Right cardiac atrium (tissue), 5 donors: ENCODE measurements around the gene REPIN1. TPM values are rescaled to one million over a fixed set of nuclear protein-coding genes. Genes with fewer than 3 reads are reported as not detected.

ENCODE experiments used
- ATAC-seq, 2 donors: fragments of 200-7000 bp; cut with Tn5 transposase; one replicate each; pipeline versions ENCODE4 v1.8.0 to v1.9.1; 2020; ENCODE audit warnings: moderate library complexity in 2 of 2, mild to moderate bottlenecking in 1 of 2
- DNase-seq, 3 donors: peaks; one replicate each; pipeline ENCODE4 v3.0.0-alpha.2; 2020
- H3K27ac ChIP-seq: one replicate; pipeline ENCODE4 v1.5.1; 2013; ENCODE audit warnings: mild to moderate bottlenecking, low read length, control low read depth, moderate library complexity
- H3K27me3 ChIP-seq: one replicate; pipeline ENCODE4 v1.6.1; 2013; ENCODE audit not compliant: control insufficient read depth, insufficient read depth
- H3K4me1 ChIP-seq: one replicate; pipeline ENCODE4 v1.6.1; 2013; ENCODE audit warnings: low read length; ENCODE audit not compliant: control insufficient read depth, insufficient read depth
- H3K4me3 ChIP-seq: one replicate; pipeline ENCODE4 v1.5.1; 2013; ENCODE audit warnings: low read length, control low read depth
- H3K9me3 ChIP-seq: one replicate; pipeline ENCODE4 v1.6.1; 2013; ENCODE audit warnings: low read length; ENCODE audit not compliant: control insufficient read depth
- WGBS: extraction: QIAGEN DNeasy Blood & Tissue Kit; methylation state at CpG from one replicate; pipeline ENCODE4 v1.1.7; 2013; 5-methylcytosine and 5-hydroxymethylcytosine counted together
- intact Hi-C, 4 donors: fragments of 100-400 bp; cut with DNase I; formaldehyde crosslinking; loops; one replicate each; pipeline versions ENCODE4 v1.11.0 to v1.14.0; 2022 to 2023
- polyA plus RNA-seq: library from polyadenylated mRNA; stranded (reverse); fragments of 200-250 nt; gene quantifications from one replicate; pipeline ENCODE4 v1.2.3, GENCODE V29; 2013
- total RNA-seq, 4 donors: library from RNA; stranded (reverse); fragmentation: NEBNext Ultra II Directional; extraction: Animal tissue kit (Norgen Biotek cat#: 25700); gene quantifications; one replicate each; pipeline ENCODE4 v1.2.1, GENCODE V29; 2021
- donor health status: healthy with polysubstance abuse.
- donor health status: DM: no; HTN: yes; CAD: no.
- donor health status: DM: no; HTN: no; CAD: no.
- donor health status: DM: no; HTN: yes; CAD: no; lungs with severe emphysema.
- donor health status: DM: yes; HTN: yes; CAD: no.

Gene REPIN1
- total and polyA plus RNA-seq, 5 donors: 70.6 to 116 (median 107) TPM

DNA sequence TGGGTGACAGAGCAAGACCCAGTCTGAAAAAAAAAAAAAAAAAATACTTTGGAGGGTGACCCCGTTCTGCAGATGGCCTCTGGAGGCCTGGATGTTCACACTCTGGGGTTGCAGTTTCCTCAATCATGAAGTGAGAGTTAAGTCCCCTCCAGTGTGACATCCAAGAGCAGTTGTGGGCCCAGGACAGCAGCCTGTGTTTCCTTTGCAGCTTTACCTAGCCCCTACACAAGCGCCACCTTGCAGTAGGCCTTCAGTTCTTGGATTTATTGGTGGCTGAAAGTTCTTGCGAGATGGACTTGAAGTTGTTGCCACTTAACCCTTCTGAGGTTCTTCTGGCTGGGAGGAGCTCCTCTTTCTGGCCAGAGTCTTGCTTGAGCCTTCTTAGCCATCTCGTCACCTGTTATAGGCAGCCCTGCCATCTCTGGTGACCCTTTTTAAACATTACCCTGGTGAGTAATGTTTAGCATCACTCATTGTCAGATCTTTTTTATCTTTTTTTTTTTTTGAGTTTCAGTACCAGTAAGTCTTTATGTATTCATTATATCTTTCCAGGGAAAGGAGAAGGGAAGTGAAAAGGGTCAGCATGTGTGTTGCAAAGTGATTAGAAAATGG, 41.9 kb upstream of the REPIN1 start:
- ATAC-seq (no peak), DNase-seq (no peak)
- Histone ChIP-seq H3K27ac (no peak overlapping the region), H3K4me3 (no peak overlapping the region), H3K27me3 (no peaks in the 10 kb centered on the region), H3K4me1 (peaks cover 2% of the 10 kb centered on the region), H3K9me3 (no peaks in the 10 kb centered on the region)
- 90% methylated on average over 4 of the region's 4 CpGs for WGBS
- intact Hi-C loops: no loop called here

- 96% methylated on average over 3 of the region's 3 CpGs for WGBS
- ATAC-seq (no peak), DNase-seq (no peak)
- H3K4me3 ChIP-seq: no peak overlapping the region
- no peak overlapping the region for H3K27ac ChIP-seq
- H3K4me1 ChIP-seq: peaks cover 2% of the 10 kb centered on the region
- H3K27me3 ChIP-seq: no peaks in the 10 kb centered on the region
- no peaks in the 10 kb centered on the region for H3K9me3 ChIP-seq
- intact Hi-C loops: no loop called here
Observed at GRCh38 chr7:150327308-150327707, 41.3 kb upstream of the REPIN1 start.

DNA sequence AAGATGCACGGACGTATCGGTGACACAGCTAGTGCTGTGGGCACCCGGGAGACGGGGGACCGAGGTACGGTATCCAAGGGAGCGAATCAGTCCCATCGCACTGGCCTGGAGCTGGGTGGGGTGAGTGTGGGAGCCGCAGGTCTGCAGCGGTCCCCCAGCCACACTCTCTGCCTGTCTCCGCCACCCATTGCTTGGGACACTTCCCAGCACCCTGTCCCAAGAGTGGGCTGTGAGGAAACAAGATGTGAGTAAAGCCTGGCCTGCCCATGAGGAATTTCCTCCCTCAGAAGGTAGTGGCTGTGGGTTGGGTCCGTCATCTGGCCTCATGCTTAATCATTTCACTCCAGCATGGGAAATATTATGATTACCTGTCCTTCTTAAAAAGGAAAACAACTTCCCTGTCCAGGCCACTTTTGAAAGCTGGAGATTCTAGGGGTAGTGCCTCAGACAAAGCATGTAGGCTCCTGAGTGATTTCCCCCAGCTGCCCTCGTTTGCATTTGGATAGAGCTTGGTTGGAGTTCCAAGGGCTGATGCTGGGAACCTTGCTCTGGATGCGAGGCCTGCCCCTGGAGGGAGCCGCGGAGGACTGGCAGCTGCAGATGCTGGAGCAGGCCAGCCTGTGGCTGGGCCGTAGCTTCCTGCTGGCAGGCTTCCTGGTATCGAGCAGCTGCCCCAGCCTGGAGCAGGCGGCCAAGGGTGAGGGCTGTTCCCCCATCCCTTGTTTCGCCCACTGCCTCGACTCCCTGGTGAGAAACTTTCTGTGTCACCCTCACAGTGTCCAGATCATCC, 39.1 kb upstream of the REPIN1 start:
- DNase-seq (peak; percentile 46 to 76 (median 75)), ATAC-seq (peak; percentile 36 to 44)
- intact Hi-C loops: no loop called here
- H3K27ac ChIP-seq: no peak overlapping the region
- no peak overlapping the region for H3K4me3 ChIP-seq
- H3K9me3 ChIP-seq: no peaks in the 10 kb centered on the region
- H3K27me3 ChIP-seq: no peaks in the 10 kb centered on the region
- 80% methylated on average over 22 of the region's 22 CpGs for WGBS
- H3K4me1 ChIP-seq: no peaks in the 10 kb centered on the region

- Histone ChIP-seq H3K9me3 (no peaks in the 10 kb centered on the region), H3K27ac (no peak overlapping the region), H3K4me1 (no peaks in the 10 kb centered on the region), H3K27me3 (no peaks in the 10 kb centered on the region), H3K4me3 (no peak overlapping the region)
- no peak for DNase-seq
- intact Hi-C loops: no loop called here
- WGBS: 93% methylated on average over 19 of the region's 19 CpGs
- ATAC-seq: no peak
Observed at GRCh38 chr7:150330211-150330885, 38.3 kb upstream of the REPIN1 start.

DNA sequence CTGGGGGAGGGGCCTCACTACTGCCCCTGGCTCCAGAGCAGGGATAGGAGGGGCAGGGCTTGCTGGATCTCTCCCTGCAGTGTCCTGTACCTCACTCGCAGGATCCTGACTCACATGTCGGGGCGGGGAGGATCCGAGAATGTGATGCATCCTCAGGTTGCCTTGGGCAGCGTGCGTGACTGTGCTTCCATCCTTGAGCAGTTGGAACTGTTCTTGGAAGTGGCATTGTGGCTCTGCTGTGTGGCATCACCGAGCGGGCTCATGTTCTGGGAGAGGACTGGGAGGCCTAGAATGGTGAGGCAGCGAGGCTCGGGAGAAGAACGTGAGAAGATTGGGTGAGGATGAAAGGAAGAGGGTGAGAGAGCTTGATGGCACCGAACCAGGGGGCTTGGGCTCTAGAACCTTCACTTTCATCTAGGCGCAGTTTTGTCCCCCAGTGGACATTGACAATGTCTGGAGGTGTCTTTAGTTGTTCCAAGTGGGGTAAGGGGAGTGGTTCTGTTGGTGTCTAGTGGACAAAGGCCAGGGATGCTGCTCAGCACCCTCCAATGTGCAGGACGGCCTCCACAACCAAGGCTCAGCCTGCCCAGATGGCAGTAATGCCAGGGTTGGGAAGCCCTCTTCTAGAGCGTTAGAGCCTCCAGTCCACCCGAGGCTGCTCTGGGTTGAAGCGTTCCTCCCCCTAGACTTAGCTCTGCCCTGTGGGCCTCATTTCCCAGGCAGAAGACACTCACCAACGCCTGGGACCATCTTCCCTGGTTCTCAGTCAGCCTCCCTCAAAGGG, 35.6 kb upstream of the REPIN1 start:
- WGBS: 95% methylated on average over 18 of the region's 18 CpGs
- H3K27me3 ChIP-seq: no peaks in the 10 kb centered on the region
- H3K27ac ChIP-seq: no peak overlapping the region
- DNase-seq: no peak
- intact Hi-C loops: no loop called here
- no peak overlapping the region for H3K4me3 ChIP-seq
- peaks cover 4% of the 10 kb centered on the region for H3K4me1 ChIP-seq
- ATAC-seq: no peak
- H3K9me3 ChIP-seq: no peaks in the 10 kb centered on the region

- intact Hi-C loops: no loop called here
- Histone ChIP-seq H3K4me1 (peaks cover 4% of the 10 kb centered on the region), H3K27me3 (no peaks in the 10 kb centered on the region), H3K9me3 (no peaks in the 10 kb centered on the region), H3K27ac (no peak overlapping the region), H3K4me3 (no peak overlapping the region)
- no peak for ATAC-seq
- no peak for DNase-seq
- 94% methylated on average over 10 of the region's 10 CpGs for WGBS
Observed at GRCh38 chr7:150333659-150334058, 35.0 kb upstream of the REPIN1 start.

- intact Hi-C loops: no loop called here
- DNase-seq (no peak), ATAC-seq (no peak)
- Histone ChIP-seq H3K9me3 (no peaks in the 10 kb centered on the region), H3K27ac (no peak overlapping the region), H3K4me1 (peaks cover 4% of the 10 kb centered on the region), H3K27me3 (no peaks in the 10 kb centered on the region), H3K4me3 (no peak overlapping the region)
- 87% methylated on average over 8 of the region's 8 CpGs for WGBS
Observed at GRCh38 chr7:150334108-150334507, 34.5 kb upstream of the REPIN1 start.

DNA sequence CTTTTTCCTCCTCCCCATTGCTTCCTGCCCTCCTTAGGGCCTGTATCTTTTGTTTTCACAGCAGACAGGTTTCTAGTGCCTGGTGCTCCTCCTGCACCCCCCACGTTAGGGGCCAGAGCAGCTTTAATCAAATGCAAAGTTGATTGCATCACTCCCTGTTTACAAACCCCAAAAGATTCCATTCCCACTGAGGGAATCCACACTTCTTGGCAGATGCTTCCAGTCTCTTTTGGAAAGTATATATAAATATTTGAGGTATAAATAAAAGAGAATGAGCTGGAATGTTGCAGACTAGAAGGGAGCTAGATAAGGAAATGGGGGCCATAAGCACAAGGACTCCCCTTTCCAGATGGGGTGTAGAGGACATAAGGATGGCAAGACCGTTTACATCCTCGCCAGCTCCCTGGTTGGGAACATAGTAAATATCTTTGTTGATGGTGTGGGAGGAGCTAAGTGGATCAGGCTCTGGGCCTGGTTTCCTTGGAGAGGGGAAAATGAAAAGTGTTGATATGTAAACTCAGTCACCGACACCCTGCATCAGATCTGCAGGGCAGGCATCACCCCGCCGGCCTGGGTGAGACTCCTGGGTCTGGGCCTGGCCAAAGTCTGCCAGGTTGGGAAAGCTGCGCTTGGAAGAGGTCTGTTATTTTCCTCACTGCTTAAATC, 33.4 kb upstream of the REPIN1 start:
- intact Hi-C loops: no loop called here
- peak; percentile 18 to 43 for ATAC-seq
- 39% methylated on average over 7 of the region's 7 CpGs for WGBS

DNA sequence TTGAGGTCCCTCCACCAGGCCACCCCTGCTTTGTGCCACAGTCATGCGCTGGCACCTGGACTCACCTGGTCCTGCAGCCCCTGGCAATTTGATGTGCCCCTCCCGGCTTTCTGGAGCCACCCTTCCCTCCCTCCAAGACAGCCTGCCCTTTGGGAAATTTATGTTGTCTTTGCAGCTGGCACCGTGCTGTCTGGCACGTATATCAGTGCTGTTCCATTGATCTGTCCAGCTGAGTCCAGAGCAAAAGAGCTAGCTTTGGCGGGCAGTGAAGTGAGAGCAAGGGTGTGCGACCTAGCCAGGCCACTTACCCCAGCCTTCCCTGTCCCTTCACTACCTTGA, 32.9 kb upstream of the REPIN1 start:
- Histone ChIP-seq H3K4me3 (no peak overlapping the region), H3K27ac (peak overlapping the region; percentile 19), H3K4me1 (peaks cover 4% of the 10 kb centered on the region), H3K9me3 (no peaks in the 10 kb centered on the region), H3K27me3 (no peaks in the 10 kb centered on the region)
- no peak for DNase-seq
- no peak for ATAC-seq
- intact Hi-C loops: no loop called here
- 57% methylated on average over 6 of the region's 6 CpGs for WGBS

More for the DNA sequence above, 33.4 kb upstream of the REPIN1 start:
- Histone ChIP-seq H3K27ac (peak overlapping the region; percentile 19), H3K4me1 (peaks cover 4% of the 10 kb centered on the region), H3K4me3 (no peak overlapping the region), H3K27me3 (no peaks in the 10 kb centered on the region), H3K9me3 (no peaks in the 10 kb centered on the region)
- DNase-seq: peak in 1 of 3 donors; percentile 54

DNA sequence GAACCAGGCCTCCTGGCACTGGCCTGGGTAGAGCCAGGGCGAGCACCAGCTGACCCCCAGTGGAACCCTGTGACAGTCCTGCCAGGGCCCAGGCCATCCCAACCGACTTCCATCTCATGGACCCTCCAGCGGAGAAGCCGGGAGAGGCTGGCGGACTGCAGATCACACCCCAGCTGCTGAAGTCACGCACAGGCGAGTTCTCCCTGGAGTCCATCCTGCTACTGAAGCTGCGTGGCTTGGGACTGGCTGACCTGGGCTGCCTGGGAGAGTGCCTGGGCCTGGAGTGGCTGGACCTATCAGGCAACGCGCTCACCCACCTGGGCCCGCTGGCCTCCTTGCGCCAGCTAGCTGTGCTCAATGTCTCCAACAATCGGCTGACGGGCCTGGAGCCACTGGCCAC, 31.9 kb upstream of the REPIN1 start:
- intact Hi-C loops: no loop called here
- ATAC-seq (no peak), DNase-seq (peak in 1 of 3 donors; percentile 56)
- 95% methylated on average over 14 of the region's 14 CpGs for WGBS
- Histone ChIP-seq H3K27me3 (no peaks in the 10 kb centered on the region), H3K9me3 (no peaks in the 10 kb centered on the region), H3K4me1 (peaks cover 4% of the 10 kb centered on the region), H3K4me3 (no peak overlapping the region), H3K27ac (no peak overlapping the region)
